Common myeloid progenitor, CD34-positive (primary cell): ENCODE measurements around the gene ARHGEF4.

ENCODE experiments used
- CTCF ChIA-PET: fragments of 350-600 bp; sonication (Branson Sonifier 250); formaldehyde crosslinking; loops from one replicate; lab custom pipeline; 2021; ENCODE audit warnings: antibody characterized with exemption; lab: Charles Lee
- POLR2A ChIA-PET: fragments of 350-600 bp; sonication (Branson Sonifier 250); formaldehyde crosslinking; loops from one replicate; lab custom pipeline; 2021; ENCODE audit warnings: antibody characterized with exemption; lab: Charles Lee
- DNase-seq, 3 donors: peaks; one replicate each; pipeline versions ENCODE4 v3.0.0 to v3.0.0-alpha.2; 2013
- H3K27ac ChIP-seq, 2 experiments: 1 replicate in 1 of 2; 2 replicates in 1 of 2; pipeline ENCODE4 v1.7.0; 2013; ENCODE audit warnings: inconsistent platforms in 2 of 2, low read length in 2 of 2, mild to moderate bottlenecking in 2 of 2, low read depth in 1 of 2, moderate library complexity in 1 of 2; ENCODE audit not compliant: severe bottlenecking in 2 of 2, insufficient read depth in 1 of 2, poor library complexity in 1 of 2
- H3K27me3 ChIP-seq, 5 experiments: replicated peaks in 2 of 5; 1 replicate in 3 of 5; 2 replicates in 2 of 5; pipeline versions ENCODE4 v1.6.1 to v1.7.0; 2013; ENCODE audit warnings: low read length in 4 of 5, mild to moderate bottlenecking in 2 of 5, moderate library complexity in 2 of 5, inconsistent platforms in 1 of 5; ENCODE audit not compliant: insufficient read depth in 5 of 5, control insufficient read depth in 4 of 5
- H3K36me3 ChIP-seq, 4 experiments: 1 replicate in 2 of 4; 2 replicates in 2 of 4; pipeline versions ENCODE4 v1.6.1 to v1.7.0; 2013; ENCODE audit warnings: low read length in 3 of 4, control low read depth in 1 of 4, mild to moderate bottlenecking in 1 of 4; ENCODE audit not compliant: control insufficient read depth in 4 of 4, insufficient read depth in 4 of 4
- H3K4me1 ChIP-seq, 4 experiments: 1 replicate in 3 of 4; 2 replicates in 1 of 4; pipeline versions ENCODE4 v1.6.1 to v1.7.1; 2013; ENCODE audit warnings: low read length in 3 of 4, mild to moderate bottlenecking in 3 of 4, control low read depth in 1 of 4, inconsistent platforms in 1 of 4, moderate library complexity in 1 of 4; ENCODE audit not compliant: control insufficient read depth in 4 of 4, insufficient read depth in 4 of 4; ENCODE audit errors: control extremely low read depth in 1 of 4
- H3K4me3 ChIP-seq, 7 experiments: 1 replicate in 4 of 7; 2 replicates in 3 of 7; pipeline versions ENCODE4 v1.5.1 to v1.7.0; 2013; ENCODE audit warnings: mild to moderate bottlenecking in 7 of 7, low read length in 6 of 7, moderate library complexity in 6 of 7, inconsistent platforms in 2 of 7, low read depth in 2 of 7, control low read depth in 1 of 7; ENCODE audit not compliant: insufficient read depth in 4 of 7, control insufficient read depth in 1 of 7; ENCODE audit errors: extremely low read depth in 1 of 7
- H3K9me3 ChIP-seq, 5 experiments: 1 replicate in 4 of 5; 2 replicates in 1 of 5; pipeline versions ENCODE4 v1.6.1 to v1.7.1; 2013; ENCODE audit warnings: low read length in 4 of 5, mild to moderate bottlenecking in 2 of 5, inconsistent platforms in 1 of 5, low read depth in 1 of 5, moderate library complexity in 1 of 5; ENCODE audit not compliant: control insufficient read depth in 4 of 5, insufficient read depth in 2 of 5; ENCODE audit errors: control extremely low read depth in 1 of 5
- WGBS: methylation state at CpG from one replicate; pipeline ENCODE4 v1.1.5; 2013; ENCODE audit not compliant: insufficient coverage; 5-methylcytosine and 5-hydroxymethylcytosine counted together

Gene ARHGEF4

DNA sequence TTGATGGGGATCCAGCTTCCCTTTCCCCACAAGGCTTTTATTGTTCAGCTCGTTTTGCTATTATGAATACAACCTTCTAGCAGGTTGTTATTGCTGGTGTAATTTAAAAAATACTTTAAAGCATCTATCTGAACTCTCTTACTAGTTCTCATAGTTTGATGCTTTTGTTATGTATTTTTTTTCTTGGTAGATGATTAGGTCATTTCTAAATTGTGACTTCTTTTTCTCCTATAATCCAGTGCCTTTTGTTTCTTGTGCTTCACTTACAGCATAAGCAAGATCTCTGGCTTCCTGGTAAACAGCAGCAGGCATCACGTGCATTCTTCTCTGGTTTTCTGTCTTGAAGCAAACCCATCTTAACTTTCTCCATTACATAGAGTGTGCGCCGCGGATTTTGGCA is 160.5 kb downstream of the ARHGEF4 start:
- no peak for DNase-seq
- WGBS, result no CpG with 5 or more reads among the region's 5 CpGs
- peaks cover 2 to 20% (median 8%) of the 10 kb centered on the region in 5 experiments for H3K27me3 ChIP-seq
- H3K27ac ChIP-seq, result no peak overlapping the region
- H3K9me3 ChIP-seq, result no peaks in the 10 kb centered on the region
- no peaks in the 10 kb centered on the region for H3K36me3 ChIP-seq
- CTCF ChIA-PET, result interaction anchor here (0.7 kb wide), 1 partner anchor 8 kb away, joined by 3 read pairs; no protein-coding TSS in a partner anchor
- H3K4me1 ChIP-seq, result no peaks in the 10 kb centered on the region
- POLR2A ChIA-PET, result interaction anchor here (0.6 kb wide), 1 partner anchor 15 kb away, joined by 3 read pairs; no protein-coding TSS in a partner anchor
- no peak overlapping the region for H3K4me3 ChIP-seq

DNA sequence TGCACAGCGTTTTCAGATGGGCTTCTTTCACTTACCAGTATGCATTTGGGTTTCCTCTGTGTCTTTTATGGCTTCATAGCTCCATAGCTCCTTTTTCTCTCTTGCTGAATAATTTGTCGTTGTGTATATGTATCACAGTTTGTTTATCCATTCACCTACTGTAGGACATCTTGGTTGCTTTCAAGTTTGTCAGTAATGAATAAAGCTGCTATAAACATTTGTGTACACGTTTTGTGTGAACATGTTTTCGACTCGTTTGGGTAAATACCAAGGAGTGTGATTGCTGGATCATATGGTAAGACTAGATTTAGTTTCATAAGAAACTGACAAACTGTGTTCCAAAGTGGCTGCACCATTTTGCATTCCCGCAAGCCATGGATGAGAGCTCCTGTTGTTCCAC is 161.8 kb downstream of the ARHGEF4 start:
- no peak for DNase-seq
- POLR2A ChIA-PET, result no interaction called here
- Histone ChIP-seq H3K4me1 (no peaks in the 10 kb centered on the region), H3K9me3 (no peaks in the 10 kb centered on the region), H3K36me3 (no peaks in the 10 kb centered on the region), H3K27me3 (peaks cover 2 to 18% (median 8%) of the 10 kb centered on the region in 5 experiments), H3K27ac (no peak overlapping the region), H3K4me3 (no peak overlapping the region)
- WGBS, result 94% methylated on average over 4 of the region's 6 CpGs
- CTCF ChIA-PET, result no interaction called here

DNA sequence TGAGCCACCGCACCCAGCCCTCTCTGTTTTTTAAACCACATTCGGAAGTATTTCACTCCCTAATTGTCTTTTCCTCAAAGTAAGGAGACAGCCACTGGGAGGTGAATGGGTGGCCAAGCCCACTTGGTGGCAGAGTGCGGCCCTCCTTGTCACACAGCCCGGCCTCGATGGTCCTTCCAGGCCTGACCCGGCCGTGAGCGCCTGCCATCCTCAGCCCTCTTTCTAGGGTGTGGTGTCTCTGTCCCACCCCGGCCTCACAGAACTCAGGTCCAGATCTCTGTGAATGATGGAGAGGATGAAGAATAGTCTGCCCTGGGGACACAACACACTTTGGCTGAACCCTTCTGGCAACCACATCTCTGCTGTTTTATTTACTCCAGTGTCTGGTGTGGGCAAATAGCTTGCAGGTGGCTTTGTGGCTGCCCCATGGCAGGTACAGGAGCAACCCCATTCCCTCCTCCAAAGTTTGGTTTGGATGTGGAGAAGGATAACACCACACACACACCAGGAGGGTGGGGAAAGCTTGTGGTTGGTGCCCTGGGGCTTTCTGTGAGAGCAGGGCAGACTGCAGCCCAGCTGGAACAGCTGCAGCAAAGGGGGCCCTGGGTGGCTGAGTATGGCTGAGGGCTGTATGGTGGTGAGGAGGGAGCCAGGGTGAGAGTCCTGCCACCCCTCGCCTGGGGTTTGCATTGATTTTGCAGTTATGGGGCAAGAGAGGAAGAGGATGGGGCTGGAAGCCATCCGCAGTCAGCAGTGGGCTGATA is 167.9 kb downstream of the ARHGEF4 start:
- no peaks in the 10 kb centered on the region for H3K36me3 ChIP-seq

DNA sequence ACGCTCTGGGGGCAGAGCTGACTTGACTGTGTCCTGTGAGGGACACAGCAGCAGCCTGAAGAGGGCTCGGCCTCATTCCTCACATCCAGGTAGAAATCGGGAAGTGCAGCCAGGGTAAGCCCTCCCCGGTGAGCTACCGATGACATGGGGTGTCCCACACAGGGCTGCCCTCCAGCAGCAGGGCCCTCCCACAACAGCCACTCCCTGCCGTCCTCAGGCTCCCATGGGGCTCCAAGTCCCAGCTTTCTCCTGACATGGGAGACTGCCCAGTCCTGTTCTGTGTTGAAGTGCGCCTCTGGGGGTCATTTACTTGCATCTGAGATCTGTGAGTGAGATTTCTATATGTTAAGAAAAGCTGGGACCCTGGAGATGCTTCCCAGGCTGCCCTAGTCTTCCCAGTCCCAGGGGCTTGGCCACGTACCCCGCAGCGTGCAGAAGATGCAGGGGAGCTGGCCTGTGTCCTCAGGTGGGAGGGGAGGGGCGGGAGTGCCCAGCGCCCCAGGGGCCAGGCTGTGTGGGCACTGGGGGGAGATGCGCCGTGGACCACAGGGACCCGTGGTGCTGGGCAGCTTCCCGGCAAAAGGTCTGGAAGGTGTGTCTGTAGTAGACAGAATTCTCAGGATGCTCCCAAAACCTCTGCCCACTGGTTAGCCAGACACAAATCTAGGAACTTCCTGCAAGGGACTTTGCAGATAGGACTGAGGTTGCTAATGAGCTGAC is 168.7 kb downstream of the ARHGEF4 start:
- no peak overlapping the region for H3K27ac ChIP-seq
- no peaks in the 10 kb centered on the region for H3K36me3 ChIP-seq
- H3K27me3 ChIP-seq, result peaks cover 3 to 10% (median 5%) of the 10 kb centered on the region in 5 experiments
- DNase-seq, result no peak
- ChIA-PET CTCF (interaction anchor here (1.2 kb wide), 1 partner anchor 8 kb away, joined by 3 read pairs; no protein-coding TSS in a partner anchor), POLR2A (no interaction called here)
- H3K4me3 ChIP-seq, result no peak overlapping the region
- H3K9me3 ChIP-seq, result peaks cover 0 to 3% (median 0%) of the 10 kb centered on the region in 5 experiments
- 83% methylated on average over 10 of the region's 16 CpGs for WGBS
- H3K4me1 ChIP-seq, result no peaks in the 10 kb centered on the region

More for the DNA sequence above, 167.9 kb downstream of the ARHGEF4 start:
- DNase-seq, result no peak
- CTCF ChIA-PET, result interaction anchor here (1.2 kb wide), 1 partner anchor 8 kb away, joined by 3 read pairs; no protein-coding TSS in a partner anchor
- H3K4me3 ChIP-seq, result no peak overlapping the region
- peaks cover 0 to 12% (median 6%) of the 10 kb centered on the region in 5 experiments for H3K27me3 ChIP-seq
- H3K9me3 ChIP-seq, result no peaks in the 10 kb centered on the region
- POLR2A ChIA-PET, result no interaction called here
- H3K4me1 ChIP-seq, result no peaks in the 10 kb centered on the region
- no peak overlapping the region for H3K27ac ChIP-seq
- WGBS, result 98% methylated on average over 10 of the region's 11 CpGs

DNA sequence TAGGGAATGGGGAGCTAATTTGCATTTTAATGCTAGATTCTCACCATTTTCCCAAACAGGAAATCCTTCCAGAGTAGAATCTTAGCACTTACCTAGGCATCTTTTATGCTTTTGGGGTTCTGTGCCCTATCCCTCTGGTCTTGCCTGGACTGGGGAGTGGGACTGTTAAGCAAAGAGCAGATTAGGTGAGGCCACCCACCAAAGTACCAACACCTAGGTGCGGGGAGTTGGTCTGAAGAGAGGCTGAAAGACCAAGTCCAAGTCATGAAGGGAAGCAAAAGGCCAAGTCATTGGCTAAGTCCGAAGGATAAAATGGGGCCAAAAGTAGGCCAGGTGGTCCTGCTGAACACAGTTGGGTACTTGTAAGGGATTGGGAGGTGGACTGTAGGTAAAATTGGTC is 169.8 kb downstream of the ARHGEF4 start:
- H3K4me1 ChIP-seq, result no peaks in the 10 kb centered on the region
- H3K36me3 ChIP-seq, result no peaks in the 10 kb centered on the region
- 100% methylated on average over 1 of the region's 2 CpGs for WGBS
- H3K9me3 ChIP-seq, result peaks cover 0 to 7% (median 0%) of the 10 kb centered on the region in 5 experiments
- no peak overlapping the region for H3K4me3 ChIP-seq
- no peak for DNase-seq
- H3K27ac ChIP-seq, result no peak overlapping the region
- ChIA-PET POLR2A (no interaction called here), CTCF (no interaction called here)
- peaks cover 3 to 13% (median 5%) of the 10 kb centered on the region in 5 experiments for H3K27me3 ChIP-seq

DNA sequence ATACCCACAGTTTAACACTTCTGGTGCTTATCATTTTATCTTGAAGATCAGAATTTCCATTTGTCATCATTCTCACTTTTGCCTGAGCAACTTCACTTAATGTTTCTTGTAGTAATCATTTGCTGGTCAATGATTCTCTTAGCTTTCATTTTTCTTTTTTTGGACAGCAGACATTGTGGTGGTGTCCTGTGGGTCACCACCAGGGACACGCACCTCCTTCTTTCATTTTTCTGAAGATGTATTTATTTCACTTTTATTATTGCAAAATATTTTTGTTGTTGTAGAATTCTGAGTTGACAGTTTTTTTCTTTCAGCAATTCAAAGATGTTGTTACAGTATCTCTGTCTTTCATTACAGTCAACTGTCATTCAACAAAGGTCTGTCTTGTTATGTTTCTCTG is 172.3 kb downstream of the ARHGEF4 start:
- no peak for DNase-seq
- Histone ChIP-seq H3K4me1 (no peaks in the 10 kb centered on the region), H3K36me3 (no peaks in the 10 kb centered on the region), H3K27me3 (peaks cover 3 to 18% (median 4%) of the 10 kb centered on the region in 5 experiments), H3K9me3 (peaks cover 0 to 7% (median 0%) of the 10 kb centered on the region in 5 experiments), H3K4me3 (no peak overlapping the region), H3K27ac (no peak overlapping the region)
- CTCF ChIA-PET, result no interaction called here
- no CpG with 5 or more reads among the region's 1 CpG for WGBS
- POLR2A ChIA-PET, result no interaction called here
